ENCODE data around the gene ROCK2.

DNA sequence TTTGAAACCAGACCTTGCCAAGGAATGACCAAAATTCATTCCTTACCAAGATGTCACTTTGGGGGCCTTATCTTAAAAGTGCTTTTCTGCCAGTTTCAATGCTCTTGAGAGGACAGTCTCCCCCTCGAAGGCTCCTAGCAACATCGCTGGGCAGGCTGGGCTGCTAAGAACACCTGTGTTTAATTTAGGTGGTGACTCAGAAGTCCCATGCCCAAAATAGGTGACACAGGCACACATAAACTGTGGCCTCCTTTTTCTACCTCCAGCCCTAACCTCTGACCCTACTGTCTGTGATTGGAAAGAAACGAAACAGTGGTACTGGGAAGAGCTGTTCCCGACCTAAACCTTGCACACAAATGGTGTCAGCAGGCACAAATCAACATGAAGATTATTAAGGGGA is 28.7 kb upstream of the ROCK2 start:
- TF ChIP-seq CTCF (IDR thresholded peaks at IDR 0.05; ENCODE audit: insufficient read depth, low read depth, low read length) (no peak), EZH2 (IDR thresholded peaks at IDR 0.05; ENCODE audit: insufficient read depth, low read length) (no peak)
